Measurements from ENCODE around the gene ACVR2B.

ACVR2B gene

DNA sequence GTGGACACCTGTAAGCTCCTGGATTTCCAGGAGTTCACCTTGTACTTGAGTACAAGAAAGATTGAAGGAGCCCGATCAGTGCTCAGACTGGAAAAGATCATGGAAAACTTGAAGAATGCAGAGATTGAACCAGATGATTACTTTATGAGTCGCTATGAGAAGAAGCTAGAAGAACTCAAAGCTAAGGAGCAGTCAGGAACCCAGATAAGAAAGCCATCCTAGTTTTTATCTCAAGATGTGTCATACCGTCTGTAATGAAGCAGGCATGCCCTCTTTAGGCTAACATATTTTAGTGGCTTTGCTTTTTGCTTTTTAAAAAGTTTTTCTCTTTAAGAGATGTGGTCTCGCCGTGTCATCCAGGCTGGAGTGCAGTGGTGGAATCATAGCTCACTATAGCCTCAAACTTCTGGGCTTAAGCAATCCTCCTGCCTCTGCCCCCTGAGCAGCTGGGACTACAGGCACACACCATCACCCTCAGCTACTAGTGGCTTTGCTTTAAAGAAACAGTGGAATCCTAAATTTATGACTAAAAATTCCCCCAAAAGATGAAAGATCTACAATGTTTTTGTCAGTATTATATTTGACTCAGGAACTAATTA is 70.5 kb downstream of the ACVR2B start:
- DNase-seq (ENCODE audit: low read depth in 1 of 2, low spot score in 1 of 2), result no peak

- DNase-seq (ENCODE audit: low read depth in 1 of 2, low spot score in 1 of 2), result no peak
These were observed 73.1 kb downstream of the ACVR2B start for GRCh38 chr3:38526792-38527191.

DNA sequence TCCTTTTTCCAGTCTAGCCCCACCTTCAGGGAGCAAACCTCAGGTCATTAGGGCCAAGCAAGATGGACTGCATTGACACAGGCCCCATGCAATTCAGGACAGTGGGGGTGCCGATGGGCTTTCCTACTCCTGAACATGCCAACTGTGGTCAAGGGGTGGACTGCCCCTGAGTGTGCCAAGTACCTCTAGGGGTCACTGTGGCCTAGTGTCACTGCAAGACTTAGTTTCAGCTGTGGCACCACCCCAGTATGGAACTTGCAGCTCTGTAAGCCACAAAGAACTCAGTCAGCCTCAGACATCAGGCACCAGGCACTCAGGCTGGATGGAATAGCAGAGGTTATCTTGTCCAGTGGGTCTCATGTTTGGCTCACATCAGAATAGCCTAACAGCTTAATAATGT is 74.8 kb downstream of the ACVR2B start:
- DNase-seq (ENCODE audit: low read depth in 1 of 2, low spot score in 1 of 2), result no peak

DNA sequence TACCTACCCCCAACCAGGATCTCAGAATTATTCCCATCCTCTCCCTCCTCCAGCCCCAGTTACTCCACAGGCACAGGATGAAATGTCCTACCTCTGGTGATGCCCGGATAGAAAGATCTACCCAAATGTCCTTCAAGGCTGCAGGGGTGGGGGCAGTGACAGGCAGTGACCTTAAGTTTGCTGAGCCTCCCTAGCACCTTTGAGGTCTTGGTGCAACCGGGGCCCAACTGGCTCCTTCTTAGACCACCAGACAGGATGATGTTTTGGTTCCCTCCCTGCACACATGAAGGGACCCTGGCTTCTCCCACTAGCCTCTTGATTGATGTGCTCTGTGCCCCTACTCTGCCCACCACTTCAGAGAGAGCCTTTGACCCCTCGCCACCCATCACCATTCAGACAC is 78.8 kb downstream of the ACVR2B start:
- no peak for DNase-seq (ENCODE audit: low read depth in 1 of 2, low spot score in 1 of 2)

DNA sequence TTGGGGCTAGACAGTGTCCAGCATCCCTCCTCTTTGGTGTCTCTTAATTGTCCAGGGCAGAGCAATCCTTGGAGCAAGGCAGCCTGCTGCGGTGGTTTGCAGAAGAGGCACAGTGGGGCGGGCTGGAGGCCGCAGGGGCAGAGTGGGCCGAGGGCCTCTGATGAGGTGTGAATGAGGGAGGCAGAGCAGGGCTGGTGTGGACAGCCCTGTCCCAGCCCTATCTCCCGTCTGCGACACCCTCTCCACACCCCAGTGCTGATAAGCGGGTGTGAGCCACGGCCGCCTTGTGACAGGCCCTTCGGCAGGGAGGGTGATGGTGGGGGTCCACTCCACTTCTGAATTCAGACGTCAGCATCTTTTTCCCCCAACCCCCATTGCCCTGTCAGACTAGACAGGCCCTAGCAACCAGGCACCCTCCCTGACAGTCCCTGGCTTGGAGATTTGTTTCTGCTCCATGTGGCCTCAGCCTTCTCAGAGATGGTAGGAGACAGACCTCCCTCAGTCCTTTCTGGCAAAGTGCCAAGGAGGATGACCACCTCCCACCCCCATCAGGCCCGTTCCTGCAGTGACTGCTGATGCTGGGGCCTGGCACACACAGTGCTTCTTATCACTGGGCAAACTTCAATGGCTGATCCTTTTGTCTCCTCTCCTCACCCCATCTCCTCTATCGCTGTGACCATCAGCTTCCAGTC is 79.7 kb downstream of the ACVR2B start:
- DNase-seq (ENCODE audit: low read depth in 1 of 2, low spot score in 1 of 2), result no peak

DNA sequence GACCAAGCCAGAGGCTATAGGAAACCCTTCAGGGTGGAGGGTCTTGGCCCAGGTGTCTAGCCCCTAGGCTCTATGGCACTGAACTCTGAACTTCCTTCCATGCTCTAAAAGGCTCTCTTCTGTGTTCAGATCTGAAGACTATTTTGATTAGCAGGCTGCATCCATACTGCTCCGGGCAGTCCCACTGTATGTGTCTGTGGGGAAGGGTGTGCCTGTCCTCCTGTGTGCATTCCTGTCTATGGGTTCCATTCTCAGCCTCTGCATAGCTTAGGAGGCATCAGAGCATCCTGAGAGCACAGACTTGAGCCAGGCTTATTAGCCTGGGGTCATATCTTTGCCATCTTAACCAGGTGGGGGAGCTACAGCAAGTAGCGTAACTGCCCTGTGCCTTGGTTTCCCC is 80.5 kb downstream of the ACVR2B start:
- DNase-seq (ENCODE audit: low read depth in 1 of 2, low spot score in 1 of 2), result no peak

GRCh38 chr3:38534604-38535003 is 80.9 kb downstream of the ACVR2B start:
- no peak for DNase-seq (ENCODE audit: low read depth in 1 of 2, low spot score in 1 of 2)

- DNase-seq (ENCODE audit: low read depth in 1 of 2, low spot score in 1 of 2), result no peak
These were observed 83.0 kb downstream of the ACVR2B start for GRCh38 chr3:38536671-38537070.

- DNase-seq (ENCODE audit: low read depth in 1 of 2, low spot score in 1 of 2), result no peak
These were observed 85.2 kb downstream of the ACVR2B start for GRCh38 chr3:38538773-38539353.

DNA sequence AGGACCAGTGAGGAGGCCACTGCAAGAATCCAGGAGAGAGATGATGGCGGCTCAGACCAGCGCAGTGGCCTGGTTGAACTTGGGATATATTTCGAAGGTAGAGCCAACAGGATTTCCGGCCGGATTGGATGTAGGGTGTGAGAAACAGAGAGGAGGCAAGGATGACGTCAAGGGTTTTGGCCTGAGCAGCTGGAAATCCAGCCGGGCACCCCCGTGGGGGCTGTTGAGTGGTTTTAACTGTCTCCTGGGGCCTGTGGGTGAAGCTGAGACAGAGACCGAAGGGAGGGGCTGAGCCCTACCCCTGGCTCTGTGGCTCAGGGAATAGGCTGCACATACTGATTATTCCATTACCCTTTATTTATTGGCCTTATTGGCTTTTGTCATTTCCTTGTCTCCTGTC is 88.1 kb downstream of the ACVR2B start:
- DNase-seq (ENCODE audit: low read depth in 1 of 2, low spot score in 1 of 2), result no peak
